ENCODE measurements around the gene MAP9.

- TF ChIP-seq CTCF (IDR thresholded peaks at IDR 0.05): no peak
- no peak for TF ChIP-seq POLR2A (IDR thresholded peaks at IDR 0.05)
Observed at GRCh38 chr4:155339588-155339987, 37.2 kb downstream of the MAP9 start.
